ENCODE data around the gene VPS26A.

Gene VPS26A

GRCh38 chr10:69103784-69104183 is 20.2 kb upstream of the VPS26A start:
- no peak overlapping the region for H3K27ac ChIP-seq (ENCODE audit: low read length)
- no peak overlapping the region for H3K4me2 ChIP-seq (ENCODE audit: insufficient read depth, low read length)
- H3K4me1 ChIP-seq (ENCODE audit: insufficient read depth, low read length), result no peaks in the 10 kb centered on the region
- H3K9me3 ChIP-seq (ENCODE audit: insufficient read depth, low read length, severe bottlenecking), result no peaks in the 10 kb centered on the region
- no peak overlapping the region for H2AFZ ChIP-seq (ENCODE audit: low read depth, low read length)
- no peaks in the 10 kb centered on the region for H3K27me3 ChIP-seq (ENCODE audit: insufficient read depth, low read length, poor library complexity)
- no peak for TF ChIP-seq EZH2 (IDR thresholded peaks at IDR 0.05; ENCODE audit: borderline replicate concordance, low read depth, low read length, severe bottlenecking)
- no peak for TF ChIP-seq CTCF (IDR thresholded peaks at IDR 0.05; ENCODE audit: borderline replicate concordance, extremely low read depth, low read length, poor library complexity, severe bottlenecking)
- H3K9ac ChIP-seq (ENCODE audit: low read depth, low read length), result no peak overlapping the region
- H3K4me3 ChIP-seq (ENCODE audit: low read depth in 1 of 2, low read length in 2 of 2), result no peak overlapping the region
- DNase-seq (no peak), ATAC-seq (ENCODE audit: insufficient read depth, low read depth) (no peak)
- H4K20me1 ChIP-seq (ENCODE audit: insufficient read depth, low read length), result no peaks in the 10 kb centered on the region
- no peaks in the 10 kb centered on the region for H3K36me3 ChIP-seq (ENCODE audit: insufficient read depth, low read length)
- H3K79me2 ChIP-seq (ENCODE audit: insufficient read depth, low read length), result no peaks in the 10 kb centered on the region

- no peak for ATAC-seq (ENCODE audit: insufficient read depth, low read depth)
- Histone ChIP-seq H3K36me3 (ENCODE audit: insufficient read depth, low read length) (no peaks in the 10 kb centered on the region), H4K20me1 (ENCODE audit: insufficient read depth, low read length) (no peaks in the 10 kb centered on the region)
These were observed 18.8 kb upstream of the VPS26A start for GRCh38 chr10:69104994-69105790.

GRCh38 chr10:69107176-69107490 is 16.8 kb upstream of the VPS26A start:
- DNase-seq, result no peak
- Histone ChIP-seq H3K36me3 (ENCODE audit: insufficient read depth, low read length) (no peaks in the 10 kb centered on the region), H3K4me3 (ENCODE audit: low read depth in 1 of 2, low read length in 2 of 2) (no peak overlapping the region), H2AFZ (ENCODE audit: low read depth, low read length) (no peak overlapping the region), H4K20me1 (ENCODE audit: insufficient read depth, low read length) (no peaks in the 10 kb centered on the region), H3K27me3 (ENCODE audit: insufficient read depth, low read length, poor library complexity) (no peaks in the 10 kb centered on the region), H3K4me2 (ENCODE audit: insufficient read depth, low read length) (no peak overlapping the region), H3K9me3 (ENCODE audit: insufficient read depth, low read length, severe bottlenecking) (no peaks in the 10 kb centered on the region), H3K9ac (ENCODE audit: low read depth, low read length) (no peak overlapping the region), H3K4me1 (ENCODE audit: insufficient read depth, low read length) (no peaks in the 10 kb centered on the region), H3K27ac (ENCODE audit: low read length) (no peak overlapping the region), H3K79me2 (ENCODE audit: insufficient read depth, low read length) (no peaks in the 10 kb centered on the region)
- no peak for TF ChIP-seq EZH2 (IDR thresholded peaks at IDR 0.05; ENCODE audit: borderline replicate concordance, low read depth, low read length, severe bottlenecking)
- ATAC-seq (ENCODE audit: insufficient read depth, low read depth), result no peak

More at GRCh38 chr10:69104994-69105790, 18.8 kb upstream of the VPS26A start:
- TF ChIP-seq CTCF (IDR thresholded peaks at IDR 0.05; ENCODE audit: borderline replicate concordance, extremely low read depth, low read length, poor library complexity, severe bottlenecking), result no peak
- TF ChIP-seq EZH2 (IDR thresholded peaks at IDR 0.05; ENCODE audit: borderline replicate concordance, low read depth, low read length, severe bottlenecking), result no peak
- H2AFZ ChIP-seq (ENCODE audit: low read depth, low read length), result no peak overlapping the region
- no peak overlapping the region for H3K27ac ChIP-seq (ENCODE audit: low read length)
- no peaks in the 10 kb centered on the region for H3K27me3 ChIP-seq (ENCODE audit: insufficient read depth, low read length, poor library complexity)
- H3K4me2 ChIP-seq (ENCODE audit: insufficient read depth, low read length), result no peak overlapping the region
- no peak overlapping the region for H3K9ac ChIP-seq (ENCODE audit: low read depth, low read length)
- no peaks in the 10 kb centered on the region for H3K9me3 ChIP-seq (ENCODE audit: insufficient read depth, low read length, severe bottlenecking)
- no peak for DNase-seq
- H3K79me2 ChIP-seq (ENCODE audit: insufficient read depth, low read length), result no peaks in the 10 kb centered on the region
- no peak overlapping the region for H3K4me3 ChIP-seq (ENCODE audit: low read depth in 1 of 2, low read length in 2 of 2)
- H3K4me1 ChIP-seq (ENCODE audit: insufficient read depth, low read length), result no peaks in the 10 kb centered on the region

GRCh38 chr10:69107699-69108098 is 16.3 kb upstream of the VPS26A start:
- Histone ChIP-seq H3K4me1 (ENCODE audit: insufficient read depth, low read length) (no peaks in the 10 kb centered on the region), H3K4me2 (ENCODE audit: insufficient read depth, low read length) (no peak overlapping the region), H3K36me3 (ENCODE audit: insufficient read depth, low read length) (no peaks in the 10 kb centered on the region), H3K27me3 (ENCODE audit: insufficient read depth, low read length, poor library complexity) (no peaks in the 10 kb centered on the region), H4K20me1 (ENCODE audit: insufficient read depth, low read length) (no peaks in the 10 kb centered on the region), H2AFZ (ENCODE audit: low read depth, low read length) (no peak overlapping the region), H3K4me3 (ENCODE audit: low read depth in 1 of 2, low read length in 2 of 2) (no peak overlapping the region), H3K27ac (ENCODE audit: low read length) (no peak overlapping the region), H3K9me3 (ENCODE audit: insufficient read depth, low read length, severe bottlenecking) (no peaks in the 10 kb centered on the region), H3K79me2 (ENCODE audit: insufficient read depth, low read length) (no peaks in the 10 kb centered on the region), H3K9ac (ENCODE audit: low read depth, low read length) (no peak overlapping the region)
- DNase-seq (no peak), ATAC-seq (ENCODE audit: insufficient read depth, low read depth) (no peak)
- TF ChIP-seq EZH2 (IDR thresholded peaks at IDR 0.05; ENCODE audit: borderline replicate concordance, low read depth, low read length, severe bottlenecking), result no peak
- TF ChIP-seq CTCF (IDR thresholded peaks at IDR 0.05; ENCODE audit: borderline replicate concordance, extremely low read depth, low read length, poor library complexity, severe bottlenecking), result no peak

Data from DND-41 (cell line).